Vagina (tissue), 2 donors: Measurements from ENCODE around the gene KCTD15. TPM values are rescaled to one million over a fixed set of nuclear protein-coding genes. Genes with fewer than 3 reads are reported as not detected.

Experiments
- DNase-seq, 2 donors: peaks; one replicate each; pipeline ENCODE4 v3.0.0-alpha.2; 2017; ENCODE audit errors: extremely low spot score in 2 of 2
- H3K27ac ChIP-seq: fragments of 200-600 bp; sonication (generic); one replicate; pipeline ENCODE4 v1.5.1; 2019
- H3K27me3 ChIP-seq: fragments of 200-600 bp; sonication (generic); one replicate; pipeline ENCODE4 v1.5.1; 2019
- H3K36me3 ChIP-seq, 2 donors: fragments of 200-600 bp; sonication (generic); one replicate each; pipeline ENCODE4 v1.5.1; 2017 to 2019
- H3K4me1 ChIP-seq: fragments of 200-600 bp; sonication (generic); one replicate; pipeline ENCODE4 v1.5.1; 2019
- H3K4me3 ChIP-seq, 2 donors: fragments of 200-600 bp; sonication (generic); 1 replicate in 1 of 2; 2 replicates in 1 of 2; pipeline ENCODE4 v1.5.1; 2016 to 2019
- H3K9me3 ChIP-seq: fragments of 200-600 bp; sonication (generic); one replicate; pipeline ENCODE4 v1.5.1; 2019
- POLR2A ChIP-seq, 2 donors: fragments of 450-650 bp; IDR thresholded peaks; one replicate each; pipeline ENCODE4 v1.6.1; 2017; ENCODE audit warnings: antibody characterized with exemption in 2 of 2, mild to moderate bottlenecking in 2 of 2, moderate library complexity in 2 of 2
- POLR2AphosphoS5 ChIP-seq, 2 donors: sonication (generic); formaldehyde crosslinking; IDR thresholded peaks; one replicate each; pipeline ENCODE4 v1.9.0; 2017; ENCODE audit warnings: antibody characterized with exemption in 2 of 2, mild to moderate bottlenecking in 2 of 2, low read depth in 1 of 2; ENCODE audit not compliant: insufficient read depth in 1 of 2
- intact Hi-C: fragments of 100-400 bp; cut with DNase I; formaldehyde crosslinking; loops from one replicate; pipeline ENCODE4 v1.15.1; 2023
- total RNA-seq: library from RNA; depleted of rRNA; stranded (reverse); fragments of >200 nt; gene quantifications from one replicate; pipeline ENCODE4 v1.2.3, GENCODE V29; 2016
- TF ChIP-seq, protein P1 (sequence below), 3 experiments: fragments of 450-650 bp in 2 of 3; fragments of 200-600 bp in 1 of 3; sonication (generic) in 1 of 3; IDR thresholded peaks; one replicate each; pipeline ENCODE4 v1.5.1; 2017 to 2019; ENCODE audit warnings: antibody characterized with exemption in 3 of 3, mild to moderate bottlenecking in 2 of 3, moderate library complexity in 2 of 3

Gene KCTD15
- total RNA-seq, 1 donor from 2014 or later: 65.6 TPM

GRCh38 chr19:33794683-33795369 lies 1.8 kb upstream of the KCTD15 start:
- H3K36me3 ChIP-seq: no peaks in the 10 kb centered on the region
- peak overlapping the region; percentile 97 for H3K27ac ChIP-seq
- peak overlapping the region; percentile 68 to 88 for H3K4me3 ChIP-seq
- TF ChIP-seq POLR2AphosphoS5 (IDR thresholded peaks at IDR 0.05; ENCODE audit: insufficient read depth in 1 of 2, low read depth in 1 of 2) (no peak), POLR2A (IDR thresholded peaks at IDR 0.05) (no peak)
- TF ChIP-seq, protein P1, sequence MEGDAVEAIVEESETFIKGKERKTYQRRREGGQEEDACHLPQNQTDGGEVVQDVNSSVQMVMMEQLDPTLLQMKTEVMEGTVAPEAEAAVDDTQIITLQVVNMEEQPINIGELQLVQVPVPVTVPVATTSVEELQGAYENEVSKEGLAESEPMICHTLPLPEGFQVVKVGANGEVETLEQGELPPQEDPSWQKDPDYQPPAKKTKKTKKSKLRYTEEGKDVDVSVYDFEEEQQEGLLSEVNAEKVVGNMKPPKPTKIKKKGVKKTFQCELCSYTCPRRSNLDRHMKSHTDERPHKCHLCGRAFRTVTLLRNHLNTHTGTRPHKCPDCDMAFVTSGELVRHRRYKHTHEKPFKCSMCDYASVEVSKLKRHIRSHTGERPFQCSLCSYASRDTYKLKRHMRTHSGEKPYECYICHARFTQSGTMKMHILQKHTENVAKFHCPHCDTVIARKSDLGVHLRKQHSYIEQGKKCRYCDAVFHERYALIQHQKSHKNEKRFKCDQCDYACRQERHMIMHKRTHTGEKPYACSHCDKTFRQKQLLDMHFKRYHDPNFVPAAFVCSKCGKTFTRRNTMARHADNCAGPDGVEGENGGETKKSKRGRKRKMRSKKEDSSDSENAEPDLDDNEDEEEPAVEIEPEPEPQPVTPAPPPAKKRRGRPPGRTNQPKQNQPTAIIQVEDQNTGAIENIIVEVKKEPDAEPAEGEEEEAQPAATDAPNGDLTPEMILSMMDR (IDR thresholded peaks at IDR 0.05): no peak
- intact Hi-C loops: loop anchor here (5.0 kb wide), 1 partner anchor 72 kb away; no protein-coding TSS in a partner anchor
- no peaks in the 10 kb centered on the region for H3K9me3 ChIP-seq
- no peak for DNase-seq
- peaks cover 25% of the 10 kb centered on the region for H3K4me1 ChIP-seq
- no peaks in the 10 kb centered on the region for H3K27me3 ChIP-seq

- peak in 1 of 2 donors; percentile 41 for TF ChIP-seq POLR2A (IDR thresholded peaks at IDR 0.05)
- TF ChIP-seq POLR2AphosphoS5 (IDR thresholded peaks at IDR 0.05; ENCODE audit: insufficient read depth in 1 of 2, low read depth in 1 of 2): peak in 1 of 2 donors; percentile 69
- TF ChIP-seq, protein P1 (IDR thresholded peaks at IDR 0.05): peak in 2 of 3 experiments; percentile 79 to 91
- Histone ChIP-seq H3K9me3 (no peaks in the 10 kb centered on the region), H3K27ac (peak overlapping the region; percentile 97), H3K4me1 (peaks cover 25% of the 10 kb centered on the region), H3K4me3 (peak overlapping the region; percentile 68 to 88), H3K27me3 (no peaks in the 10 kb centered on the region), H3K36me3 (no peaks in the 10 kb centered on the region)
- intact Hi-C loops: loop anchor here (5.0 kb wide), 1 partner anchor 72 kb away; no protein-coding TSS in a partner anchor
- DNase-seq: no peak
These were observed 1.1 kb upstream of the KCTD15 start for GRCh38 chr19:33795370-33796163.

DNA sequence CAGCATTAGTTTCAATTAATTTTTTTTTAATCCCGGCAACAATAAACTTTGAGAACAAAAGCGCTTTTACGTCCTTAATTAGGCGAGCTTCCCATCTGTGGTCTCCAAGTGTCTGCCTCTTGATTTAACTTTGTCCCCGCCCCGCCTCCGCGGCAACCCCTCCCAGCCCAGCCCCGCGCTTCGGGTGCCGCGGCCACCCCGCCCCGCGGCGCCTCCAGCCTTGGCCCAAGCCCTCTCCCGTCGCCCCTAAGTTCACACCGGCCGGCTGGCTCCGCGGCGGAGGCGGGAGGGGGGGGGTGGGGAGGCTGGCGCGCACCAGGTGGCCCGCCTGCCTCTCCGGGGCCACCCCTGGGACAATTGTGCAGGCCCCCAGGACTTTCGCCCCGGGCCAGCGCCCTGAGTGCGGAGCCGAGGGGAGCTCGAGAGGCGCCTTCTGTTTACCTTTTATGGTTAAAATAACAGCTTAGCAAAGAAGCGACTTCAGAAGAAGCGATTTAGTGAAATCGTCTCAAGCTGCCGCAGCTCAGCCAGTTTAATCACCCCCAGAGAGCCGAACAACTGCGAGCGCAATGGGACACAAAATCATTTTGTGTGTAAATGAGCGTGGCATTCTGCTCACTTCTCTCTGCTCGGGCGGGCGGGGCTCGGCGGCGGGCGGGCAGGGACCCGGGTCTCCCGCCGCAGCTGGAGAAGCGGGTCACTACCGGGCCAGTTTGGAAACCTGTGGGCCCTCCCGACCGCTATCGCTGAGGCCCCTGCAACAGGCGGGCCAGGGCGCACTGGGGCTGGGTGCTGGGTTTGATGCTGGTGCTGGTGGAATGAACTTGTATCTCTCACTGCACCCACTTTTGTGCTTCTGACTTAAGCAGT lies 1.4 kb downstream of the KCTD15 start:
- Histone ChIP-seq H3K9me3 (no peaks in the 10 kb centered on the region), H3K36me3 (peaks cover 0 to 21% of the 10 kb centered on the region in 2 donors), H3K4me3 (peak overlapping the region; percentile 68 to 88), H3K27me3 (no peaks in the 10 kb centered on the region), H3K27ac (peak overlapping the region; percentile 97), H3K4me1 (peaks cover 25% of the 10 kb centered on the region)
- intact Hi-C loops: loop anchor here (5.0 kb wide), 1 partner anchor 69 kb away; no protein-coding TSS in a partner anchor
- TF ChIP-seq POLR2AphosphoS5 (IDR thresholded peaks at IDR 0.05; ENCODE audit: insufficient read depth in 1 of 2, low read depth in 1 of 2) (peak in 1 of 2 donors; percentile 61), POLR2A (IDR thresholded peaks at IDR 0.05) (no peak)
- TF ChIP-seq, protein P1 (IDR thresholded peaks at IDR 0.05): no peak
- no peak for DNase-seq

DNA sequence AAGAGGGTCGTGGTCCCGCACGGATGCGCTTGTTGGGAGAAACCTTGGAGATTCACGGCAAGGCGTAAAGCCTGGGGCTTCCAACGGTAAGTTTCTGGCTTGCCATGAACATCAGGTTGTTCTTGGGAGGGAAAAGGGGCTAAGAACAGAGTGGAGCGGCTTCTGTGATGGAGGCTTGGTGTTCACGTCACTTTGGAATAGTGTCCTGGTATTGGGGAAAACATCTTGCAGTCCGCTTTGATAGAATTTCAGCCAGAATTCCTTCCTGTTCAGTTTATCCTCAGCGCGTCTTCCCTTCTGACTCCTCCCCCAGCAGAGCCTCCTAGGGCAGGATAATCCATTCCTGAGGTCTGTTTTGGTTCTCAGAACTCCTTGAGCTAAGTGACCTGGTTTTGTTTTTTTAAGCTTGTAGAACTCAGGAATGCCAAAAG lies 2.0 kb downstream of the KCTD15 start:
- TF ChIP-seq, protein P1 (IDR thresholded peaks at IDR 0.05): no peak
- TF ChIP-seq POLR2A (IDR thresholded peaks at IDR 0.05) (no peak), POLR2AphosphoS5 (IDR thresholded peaks at IDR 0.05; ENCODE audit: insufficient read depth in 1 of 2, low read depth in 1 of 2) (no peak)
- Histone ChIP-seq H3K36me3 (peaks cover 0 to 21% of the 10 kb centered on the region in 2 donors), H3K27ac (peak overlapping the region; percentile 97), H3K4me3 (peak overlapping the region; percentile 68 to 88), H3K9me3 (no peaks in the 10 kb centered on the region), H3K4me1 (peaks cover 26% of the 10 kb centered on the region), H3K27me3 (no peaks in the 10 kb centered on the region)
- DNase-seq: no peak
- intact Hi-C loops: loop anchor here (5.0 kb wide), 1 partner anchor 69 kb away; no protein-coding TSS in a partner anchor
